DMS 273 (cell line): ENCODE data around the gene ESPNL.

ENCODE experiments used
- DNase-seq: peaks from one replicate; lab custom pipeline; 2025; ENCODE audit not compliant: unreplicated experiment; lab: John Stamatoyannopoulos, UW

The ESPNL gene

DNA sequence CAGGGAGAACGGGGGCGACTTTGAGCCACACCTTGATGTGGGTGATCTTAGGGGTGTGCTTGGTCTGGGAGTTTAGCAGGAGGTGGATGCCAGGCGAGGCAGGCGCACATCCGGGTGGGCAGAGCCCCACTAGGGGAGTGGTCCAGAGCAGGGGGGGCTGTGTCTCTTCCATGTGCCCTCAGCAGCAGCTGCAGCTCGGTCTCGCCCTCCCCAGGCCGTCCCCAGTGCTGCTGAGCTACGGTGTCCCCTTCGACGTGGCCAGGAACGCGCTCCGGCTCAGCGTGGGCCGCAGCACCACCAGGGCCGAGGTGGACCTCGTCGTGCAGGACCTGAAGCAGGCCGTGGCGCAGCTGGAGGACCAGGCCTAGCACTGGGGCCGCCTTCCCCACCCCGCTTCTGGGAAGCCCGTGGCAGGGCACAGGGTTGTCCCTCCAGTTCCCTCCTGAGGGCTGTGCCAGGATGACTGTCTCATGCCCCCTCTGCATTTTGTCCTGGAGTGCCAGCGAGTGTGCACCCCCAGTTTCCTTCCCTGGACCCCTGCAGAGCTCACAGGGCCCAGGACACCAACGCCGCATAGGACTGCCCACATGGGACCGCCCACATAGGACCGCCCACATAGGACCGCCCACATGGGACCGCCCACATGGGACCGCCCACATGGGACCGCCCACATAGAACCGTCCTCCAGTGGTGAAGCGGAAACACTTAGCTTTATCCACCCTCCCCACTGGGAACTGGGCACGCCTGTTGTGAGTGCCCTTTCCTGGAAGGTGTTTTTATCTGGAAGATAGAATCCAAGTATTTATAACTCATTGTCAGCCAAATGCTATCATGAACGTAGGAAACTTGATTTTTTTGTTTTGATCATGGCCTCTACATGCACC lies 1.9 kb upstream of the ESPNL start:
- DNase-seq = peak; percentile 70

GRCh38 chr2:238098901-238099713 lies 1.0 kb upstream of the ESPNL start:
- no peak for DNase-seq

- no peak for DNase-seq
Measured at GRCh38 chr2:238099714-238100048, 459 bp upstream of the ESPNL start.

- no peak for DNase-seq
Measured at GRCh38 chr2:238100821-238101771, 956 bp downstream of the ESPNL start.

DNA sequence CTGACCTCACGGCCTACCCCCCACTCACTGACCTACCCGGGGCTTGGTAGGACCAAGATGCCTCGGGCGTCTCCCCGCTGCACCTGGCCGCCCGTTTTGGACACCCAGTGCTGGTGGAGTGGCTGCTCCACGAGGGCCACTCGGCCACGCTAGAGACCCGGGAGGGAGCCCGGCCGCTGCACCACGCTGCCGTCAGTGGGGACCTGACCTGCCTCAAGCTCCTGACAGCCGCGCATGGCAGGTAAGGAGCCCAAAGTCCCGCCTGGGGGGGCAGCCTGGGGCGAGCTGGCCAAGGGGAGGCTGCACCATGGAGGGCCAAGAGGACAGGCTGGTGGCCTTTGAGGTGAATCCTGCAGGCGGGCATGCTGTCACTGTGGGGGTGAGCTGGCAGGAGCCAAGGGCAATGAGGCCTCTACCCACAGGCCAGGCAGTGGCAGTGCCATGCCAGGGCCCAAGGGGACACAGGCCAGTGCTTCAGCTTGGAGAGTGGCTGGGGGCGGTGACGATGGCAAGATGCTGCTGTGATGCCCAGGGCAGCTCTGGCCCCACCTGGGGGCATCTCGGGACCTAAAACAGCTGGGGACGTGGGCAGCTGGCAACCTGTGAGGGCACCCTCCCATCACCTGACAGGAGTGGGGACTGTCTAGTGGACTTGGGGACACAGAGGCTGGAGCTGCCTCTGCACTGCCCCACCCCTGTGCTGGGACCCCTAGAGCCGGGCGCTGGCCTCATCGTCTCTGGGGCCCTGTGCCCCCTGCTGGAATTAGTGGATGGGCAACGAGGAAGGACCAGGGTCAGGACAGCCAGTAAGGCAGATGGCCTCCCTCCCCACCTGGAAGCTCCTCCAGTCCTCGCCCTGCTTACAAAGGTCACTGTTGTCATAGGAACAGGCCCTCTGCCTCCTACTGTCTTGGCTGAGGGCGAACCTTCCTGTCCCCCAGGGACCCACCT lies 2.0 kb downstream of the ESPNL start:
- peak; percentile 43 for DNase-seq

DNA sequence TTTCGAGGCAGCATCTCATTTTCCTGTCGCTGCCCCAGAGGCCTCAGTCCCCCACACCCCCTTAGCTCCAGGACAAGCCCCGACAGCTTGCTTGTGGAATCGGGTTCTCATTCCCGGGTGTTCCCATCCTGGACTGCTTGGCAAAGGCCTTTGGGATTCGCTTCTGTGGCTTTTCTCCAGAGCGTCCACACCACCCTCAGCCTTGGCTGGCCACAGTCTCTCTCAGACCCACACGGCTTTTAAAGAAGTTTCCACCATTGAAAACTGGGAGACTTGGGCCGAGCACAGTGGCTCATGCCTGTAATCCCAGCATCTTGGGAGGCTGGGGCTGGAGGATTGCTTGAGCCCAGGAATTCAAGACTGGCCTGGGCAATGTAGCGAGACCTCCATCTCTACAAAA lies 2.7 kb downstream of the ESPNL start:
- DNase-seq = no peak

GRCh38 chr2:238103465-238104225 lies 3.5 kb downstream of the ESPNL start:
- no peak for DNase-seq

DNA sequence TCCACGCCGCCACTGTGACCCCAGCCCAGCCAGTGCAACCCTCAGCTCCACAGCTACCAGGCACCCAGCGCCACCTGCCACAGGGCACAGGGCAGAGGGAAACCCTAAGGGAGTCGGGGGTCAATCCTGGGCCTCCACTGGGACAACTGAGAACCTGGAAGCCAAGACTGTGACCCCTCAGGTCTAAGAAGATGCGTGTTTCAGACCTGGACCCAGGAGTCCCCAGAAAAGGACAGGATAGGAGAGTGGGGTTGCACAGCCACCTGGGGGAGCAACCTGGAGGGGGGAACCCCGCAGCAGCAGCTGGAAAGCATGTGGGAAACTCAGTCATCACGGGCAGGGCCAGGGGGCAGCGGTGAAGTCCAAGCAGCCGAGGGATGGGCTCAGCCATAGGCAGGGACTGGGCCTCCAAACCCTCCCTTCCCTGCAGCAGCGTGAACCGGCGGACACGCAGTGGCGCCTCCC lies 4.1 kb downstream of the ESPNL start:
- no peak for DNase-seq

- no peak for DNase-seq
Measured at GRCh38 chr2:238104691-238105371, 4.7 kb downstream of the ESPNL start.

DNA sequence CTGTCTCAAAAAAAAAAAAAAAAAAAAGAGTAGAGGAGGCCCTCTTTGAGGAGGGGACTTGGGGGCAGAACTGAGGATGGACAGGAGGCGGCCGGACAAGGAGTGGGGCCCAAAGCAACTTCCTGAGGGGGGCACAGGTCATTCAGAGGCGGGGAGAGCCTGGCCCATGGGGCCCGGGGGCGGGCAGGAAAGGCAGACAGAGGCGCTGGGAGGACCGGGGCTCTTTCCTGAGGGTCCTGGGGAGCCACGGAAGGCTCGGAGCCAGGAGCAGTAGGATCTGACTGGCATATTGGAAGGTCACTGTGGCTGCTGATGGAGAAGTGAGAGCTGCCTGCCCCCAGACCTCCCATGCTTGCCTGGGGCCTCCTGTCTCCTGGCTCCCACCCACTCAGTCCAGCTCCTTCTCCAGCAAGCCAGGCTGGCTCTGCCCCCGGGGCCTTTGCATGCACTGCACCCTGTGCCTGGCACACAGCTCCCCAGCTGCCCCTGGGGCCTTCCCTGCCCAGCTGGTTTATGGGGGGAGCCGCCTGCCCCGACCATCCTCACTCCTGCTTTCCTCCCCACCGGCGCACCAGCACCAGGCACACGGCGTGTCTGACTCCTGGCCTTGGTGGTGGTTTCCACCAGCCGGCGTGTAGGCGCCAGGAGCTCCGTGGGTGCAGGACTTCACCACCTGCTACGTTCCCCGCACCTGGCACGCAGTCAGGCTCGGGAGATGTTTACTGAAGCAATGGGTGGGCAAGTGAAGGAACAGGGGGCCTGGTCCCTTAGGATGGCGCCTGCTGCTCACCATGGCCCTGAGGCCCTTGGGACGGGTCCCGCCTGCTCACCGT lies 5.6 kb downstream of the ESPNL start:
- peak; percentile 30 for DNase-seq

DNA sequence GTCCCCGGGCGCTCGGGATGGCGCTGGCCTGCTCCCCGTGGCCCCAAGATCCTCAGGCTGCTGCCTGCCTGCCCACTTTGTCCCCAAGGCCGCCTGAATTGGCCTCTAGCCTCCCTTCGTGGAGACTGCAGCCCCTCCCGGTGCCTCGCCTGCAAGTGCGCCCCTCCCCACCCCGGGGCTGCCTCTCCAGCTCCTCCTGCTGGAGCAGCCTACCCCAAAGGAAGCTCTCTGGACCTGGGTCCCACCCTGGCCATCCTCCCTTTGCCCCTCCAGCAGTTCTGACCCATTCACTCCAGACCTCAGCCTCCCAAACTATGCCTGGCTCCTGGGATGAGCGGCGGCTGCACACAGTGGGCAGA lies 6.2 kb downstream of the ESPNL start:
- peak; percentile 37 for DNase-seq

DNA sequence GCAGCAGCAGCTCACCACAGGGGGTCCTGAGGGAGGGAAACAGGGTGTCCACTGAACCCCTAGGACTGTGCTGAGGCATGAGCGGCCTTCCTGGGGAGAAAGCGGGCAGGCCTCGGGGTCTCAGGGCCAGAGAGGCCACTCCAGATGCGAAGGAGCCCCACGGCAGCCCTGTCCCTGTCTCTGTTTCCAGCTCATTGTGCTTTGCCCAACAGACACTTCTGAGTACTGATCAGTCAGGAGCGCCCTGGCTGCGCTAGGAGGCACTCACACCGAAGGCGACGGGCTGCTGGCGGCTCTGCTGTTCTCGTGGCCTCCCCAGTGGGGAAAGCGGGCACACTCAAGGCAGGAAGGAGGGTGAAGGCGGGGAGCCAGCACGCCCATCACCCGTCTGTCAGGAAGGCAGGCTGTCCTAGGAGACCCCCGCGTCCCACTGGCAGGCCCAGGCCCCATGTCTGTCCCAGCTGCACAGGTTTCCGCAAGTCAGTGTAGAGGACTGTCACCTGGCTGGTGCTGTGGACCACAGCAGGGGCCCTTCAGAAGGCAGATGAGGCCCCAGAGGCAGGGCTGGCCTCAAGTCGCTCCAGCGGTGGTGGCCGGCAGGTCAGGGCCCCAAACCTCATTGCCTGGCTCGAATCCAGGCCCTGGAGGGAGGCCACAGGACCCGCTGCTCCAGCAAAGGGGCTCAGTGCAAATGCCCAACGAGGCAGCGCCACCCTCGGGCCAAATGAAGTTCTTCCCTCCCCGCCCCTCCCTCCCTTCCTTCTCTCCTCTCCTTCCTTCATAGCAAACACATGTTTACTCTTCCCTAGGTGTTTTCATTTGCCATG lies 6.8 kb downstream of the ESPNL start:
- peak; percentile 54 for DNase-seq

- no peak for DNase-seq
Measured at GRCh38 chr2:238107525-238108422, 7.6 kb downstream of the ESPNL start.

- peak; percentile 75 for DNase-seq
Measured at GRCh38 chr2:238108423-238109183, 8.5 kb downstream of the ESPNL start.

- DNase-seq = no peak
Measured at GRCh38 chr2:238113611-238114010, 13.5 kb downstream of the ESPNL start.
